Neuron (in vitro differentiated cells): ENCODE data around the gene BMP2.

ENCODE experiments used
- H2AFZ ChIP-seq: one replicate; pipeline ENCODE4 v1.6.1; 2013; ENCODE audit warnings: low read depth, mild to moderate bottlenecking, inconsistent platforms, low read length, moderate library complexity
- H3K27me3 ChIP-seq: one replicate; pipeline ENCODE4 v1.6.1; 2013; ENCODE audit warnings: low read length; ENCODE audit not compliant: insufficient read depth
- H3K36me3 ChIP-seq: one replicate; pipeline ENCODE4 v1.6.1; 2013; ENCODE audit warnings: low read length; ENCODE audit not compliant: insufficient read depth
- H3K4me1 ChIP-seq: one replicate; pipeline ENCODE4 v1.6.1; 2013; ENCODE audit warnings: low read length; ENCODE audit not compliant: insufficient read depth
- H3K4me3 ChIP-seq: 2 replicates; pipeline ENCODE4 v1.5.1; 2013; ENCODE audit warnings: mild to moderate bottlenecking, low read length, moderate library complexity
- H3K9me3 ChIP-seq: one replicate; pipeline ENCODE4 v1.6.1; 2013; ENCODE audit warnings: low read length

BMP2 gene

DNA sequence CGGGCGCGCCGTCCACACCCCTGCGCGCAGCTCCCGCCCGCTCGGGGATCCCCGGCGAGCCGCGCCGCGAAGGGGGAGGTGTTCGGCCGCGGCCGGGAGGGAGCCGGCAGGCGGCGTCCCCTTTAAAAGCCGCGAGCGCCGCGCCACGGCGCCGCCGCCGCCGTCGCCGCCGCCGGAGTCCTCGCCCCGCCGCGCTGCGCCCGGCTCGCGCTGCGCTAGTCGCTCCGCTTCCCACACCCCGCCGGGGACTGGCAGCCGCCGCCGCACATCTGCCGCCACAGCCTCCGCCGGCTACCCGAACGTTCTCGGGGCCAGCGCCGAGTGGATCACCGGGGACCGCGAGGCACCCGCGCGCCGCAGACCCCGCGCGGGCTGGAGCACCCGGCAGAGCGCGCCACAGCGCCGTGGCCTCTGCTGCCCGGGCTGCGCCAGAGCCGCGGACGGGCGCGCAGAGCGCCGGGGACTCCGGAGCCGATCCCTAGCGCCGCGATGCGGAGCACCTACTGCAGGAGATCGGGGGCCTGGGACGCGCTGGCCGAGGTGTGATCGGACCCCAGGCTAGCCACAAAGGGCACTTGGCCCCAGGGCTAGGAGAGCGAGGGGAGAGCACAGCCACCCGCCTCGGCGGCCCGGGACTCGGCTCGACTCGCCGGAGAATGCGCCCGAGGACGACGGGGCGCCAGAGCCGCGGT, at the start of gene BMP2:
Gene BMP2 (plus strand): TSS at position 151 of the 692 bp plus-strand sequence. CDS start 2,441 bp downstream, outside the sequence.
- H3K4me3 ChIP-seq = peak within 1 kb of the TSS; percentile 43
- H3K27me3 ChIP-seq = peaks cover 46% of the 10 kb centered on the region
- H3K36me3 ChIP-seq = no peaks in the 10 kb centered on the region
- peak within 1 kb of the TSS; percentile 91 for H2AFZ ChIP-seq
- H3K9me3 ChIP-seq = no peaks in the 10 kb centered on the region
- peaks cover 3% of the 10 kb centered on the region for H3K4me1 ChIP-seq

DNA sequence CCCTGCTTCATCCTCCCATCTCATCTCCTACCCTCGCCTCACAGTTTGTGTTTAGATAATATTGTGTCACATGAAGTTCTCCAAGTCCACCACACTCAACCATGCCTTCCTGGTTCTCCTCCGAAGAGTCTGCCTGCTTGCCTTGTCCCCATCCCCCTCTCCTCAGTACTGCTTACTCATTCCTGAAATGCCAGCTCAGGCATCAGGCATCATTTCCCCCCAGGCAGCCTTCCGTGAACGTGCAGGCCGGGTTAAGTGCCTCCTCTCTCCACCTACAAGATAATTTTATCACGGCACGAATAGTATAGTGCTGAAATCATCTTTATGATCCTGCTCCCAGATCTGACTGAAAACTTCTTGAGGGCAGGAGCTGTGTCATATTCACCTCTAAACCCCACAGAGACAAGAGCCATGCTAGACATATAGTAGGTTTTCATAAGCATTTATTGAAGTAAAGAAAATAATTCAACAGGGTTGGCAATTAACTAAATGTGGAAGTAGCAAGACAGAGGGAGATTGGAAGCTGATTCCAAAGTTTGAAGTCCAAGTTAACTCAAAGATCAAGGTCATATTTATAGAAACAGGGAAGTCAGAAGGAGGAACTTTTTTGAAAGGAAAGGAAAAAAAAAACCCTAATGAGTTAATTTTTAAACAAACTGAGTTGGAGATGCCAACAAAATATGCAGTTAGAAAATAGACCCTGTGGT, 48.7 kb upstream of the BMP2 start:
- no peaks in the 10 kb centered on the region for H3K9me3 ChIP-seq
- H3K4me3 ChIP-seq = no peak overlapping the region
- H3K4me1 ChIP-seq = no peaks in the 10 kb centered on the region
- H2AFZ ChIP-seq = no peak overlapping the region
- H3K36me3 ChIP-seq = no peaks in the 10 kb centered on the region
- no peaks in the 10 kb centered on the region for H3K27me3 ChIP-seq

DNA sequence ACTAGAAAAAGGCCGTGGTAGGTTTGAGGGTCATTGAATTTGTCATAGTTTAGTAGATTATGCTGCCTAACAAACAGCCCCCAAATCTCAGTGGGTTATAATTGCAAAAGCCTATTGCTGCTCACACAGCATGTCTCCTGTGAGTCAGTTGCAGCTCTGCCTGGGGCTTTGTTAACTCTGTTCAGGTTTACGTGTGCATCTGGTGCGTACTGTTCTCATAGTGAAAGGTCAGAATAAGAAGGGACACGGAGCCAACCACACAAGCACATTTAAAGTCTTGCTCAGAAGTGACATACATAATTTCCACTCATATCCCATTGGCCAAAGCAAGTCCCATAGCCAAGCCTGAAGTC, 48.1 kb upstream of the BMP2 start:
- H3K27me3 ChIP-seq = no peaks in the 10 kb centered on the region
- H3K9me3 ChIP-seq = no peaks in the 10 kb centered on the region
- no peaks in the 10 kb centered on the region for H3K4me1 ChIP-seq
- no peak overlapping the region for H3K4me3 ChIP-seq
- no peak overlapping the region for H2AFZ ChIP-seq
- H3K36me3 ChIP-seq = no peaks in the 10 kb centered on the region

- H3K27me3 ChIP-seq = no peaks in the 10 kb centered on the region
- H2AFZ ChIP-seq = no peak overlapping the region
- H3K9me3 ChIP-seq = no peaks in the 10 kb centered on the region
- no peaks in the 10 kb centered on the region for H3K36me3 ChIP-seq
- no peaks in the 10 kb centered on the region for H3K4me1 ChIP-seq
- no peak overlapping the region for H3K4me3 ChIP-seq
These were observed 40.7 kb upstream of the BMP2 start for GRCh38 chr20:6726761-6727160.

DNA sequence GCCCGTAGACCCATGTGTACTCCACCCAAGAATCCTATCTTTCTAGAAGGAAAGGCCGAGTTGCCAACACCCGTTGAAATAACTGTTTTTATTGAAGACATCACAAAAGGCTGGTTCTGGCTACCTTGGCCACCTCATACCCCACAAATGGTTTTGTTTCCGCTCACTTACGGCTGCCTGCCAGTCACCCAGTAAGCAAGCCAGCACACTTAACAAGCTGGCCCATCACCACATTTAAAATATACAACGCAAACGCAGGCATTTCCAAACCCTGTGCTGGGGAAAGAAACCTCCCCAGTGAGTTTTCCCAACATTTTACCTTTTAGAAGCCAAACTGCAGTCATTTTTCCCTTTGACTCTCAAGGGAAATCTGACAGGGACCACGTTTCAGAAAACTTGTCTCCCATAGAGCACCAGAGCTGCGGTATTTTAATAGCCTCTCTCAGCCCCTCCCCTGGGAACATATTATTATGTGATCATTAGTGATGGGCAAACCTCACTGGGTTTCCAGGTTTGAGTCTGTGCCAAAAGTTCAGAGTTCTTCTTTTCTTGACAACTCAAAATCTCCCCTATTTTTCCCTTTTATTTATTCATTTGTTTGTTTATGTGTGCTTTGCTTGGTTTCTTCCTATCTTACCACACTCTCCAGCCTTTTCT, 36.7 kb upstream of the BMP2 start:
- Histone ChIP-seq H2AFZ (no peak overlapping the region), H3K4me3 (no peak overlapping the region), H3K9me3 (no peaks in the 10 kb centered on the region), H3K36me3 (no peaks in the 10 kb centered on the region), H3K27me3 (no peaks in the 10 kb centered on the region), H3K4me1 (no peaks in the 10 kb centered on the region)

- no peak overlapping the region for H2AFZ ChIP-seq
- no peaks in the 10 kb centered on the region for H3K4me1 ChIP-seq
- H3K36me3 ChIP-seq = no peaks in the 10 kb centered on the region
- no peak overlapping the region for H3K4me3 ChIP-seq
- no peaks in the 10 kb centered on the region for H3K9me3 ChIP-seq
- H3K27me3 ChIP-seq = no peaks in the 10 kb centered on the region
These were observed 35.5 kb upstream of the BMP2 start for GRCh38 chr20:6732001-6732447.

DNA sequence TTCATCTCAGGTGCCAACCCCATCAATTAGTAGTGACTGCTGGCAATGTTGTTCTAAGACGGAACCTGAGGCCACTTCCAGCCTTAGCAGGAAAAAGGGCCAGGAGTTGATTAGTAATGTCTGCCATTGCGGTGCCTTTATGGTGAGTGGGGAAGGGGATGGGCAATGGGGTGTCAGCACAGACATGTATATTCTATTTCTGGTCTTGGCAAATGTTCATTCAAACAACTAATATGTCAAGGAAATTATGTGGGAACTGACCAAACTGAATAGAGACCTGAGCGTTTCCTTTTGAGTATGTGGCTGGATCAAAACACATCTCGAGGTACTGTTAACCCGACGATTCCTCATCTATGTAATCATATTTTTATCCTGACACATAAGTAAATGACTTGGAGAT, 34.6 kb upstream of the BMP2 start:
- H2AFZ ChIP-seq = no peak overlapping the region
- H3K4me1 ChIP-seq = no peaks in the 10 kb centered on the region
- no peak overlapping the region for H3K4me3 ChIP-seq
- H3K27me3 ChIP-seq = no peaks in the 10 kb centered on the region
- no peaks in the 10 kb centered on the region for H3K36me3 ChIP-seq
- H3K9me3 ChIP-seq = no peaks in the 10 kb centered on the region

DNA sequence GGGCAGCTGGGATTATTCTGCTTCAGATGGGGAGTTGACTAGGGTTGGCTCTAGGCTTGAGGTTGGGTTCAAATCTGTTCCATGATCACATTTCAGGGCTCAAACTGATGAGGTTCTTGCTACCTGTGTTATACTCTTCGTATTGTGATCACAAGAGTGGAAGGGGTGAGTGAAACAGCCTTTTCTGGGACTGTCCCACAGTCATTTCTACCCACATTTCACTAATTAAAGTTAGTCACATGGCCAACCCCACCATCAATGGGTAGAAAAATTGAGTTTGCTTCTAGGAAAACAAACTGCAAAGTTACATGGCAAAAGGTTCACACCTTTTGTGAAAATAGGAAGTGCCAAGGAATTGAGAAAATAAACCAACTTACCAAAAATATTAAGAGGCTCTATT, 33.5 kb upstream of the BMP2 start:
- H3K36me3 ChIP-seq = no peaks in the 10 kb centered on the region
- H3K4me3 ChIP-seq = no peak overlapping the region

GRCh38 chr20:6735942-6736845, 31.3 kb upstream of the BMP2 start:
- H3K27me3 ChIP-seq = no peaks in the 10 kb centered on the region
- no peaks in the 10 kb centered on the region for H3K36me3 ChIP-seq
- H3K9me3 ChIP-seq = no peaks in the 10 kb centered on the region
- H2AFZ ChIP-seq = no peak overlapping the region
- no peaks in the 10 kb centered on the region for H3K4me1 ChIP-seq
- H3K4me3 ChIP-seq = no peak overlapping the region

More for the DNA sequence above, 33.5 kb upstream of the BMP2 start:
- Histone ChIP-seq H3K4me1 (no peaks in the 10 kb centered on the region), H3K9me3 (no peaks in the 10 kb centered on the region), H2AFZ (no peak overlapping the region), H3K27me3 (no peaks in the 10 kb centered on the region)

DNA sequence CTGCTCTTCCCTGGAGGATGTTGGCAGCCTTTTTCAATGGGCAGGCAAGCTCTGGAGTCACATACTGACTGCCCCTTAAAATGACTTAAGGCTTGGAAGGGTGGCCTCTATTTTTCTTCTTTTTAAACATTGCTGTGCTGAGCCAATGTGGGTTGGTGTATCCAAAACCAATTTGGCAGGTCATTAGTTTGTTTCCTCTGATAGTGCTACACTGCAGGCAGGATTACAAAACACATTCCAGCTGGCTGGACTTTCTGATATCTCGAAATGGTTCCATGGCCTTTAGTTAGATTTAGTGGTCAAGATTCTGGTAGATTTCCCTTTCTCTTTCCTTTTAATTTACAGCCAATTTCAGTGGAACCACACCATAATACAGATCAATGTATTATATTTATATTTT, 28.1 kb upstream of the BMP2 start:
- Histone ChIP-seq H3K4me3 (no peak overlapping the region), H3K36me3 (no peaks in the 10 kb centered on the region), H3K4me1 (no peaks in the 10 kb centered on the region), H3K9me3 (no peaks in the 10 kb centered on the region), H3K27me3 (no peaks in the 10 kb centered on the region), H2AFZ (no peak overlapping the region)

GRCh38 chr20:6740096-6740495, 27.4 kb upstream of the BMP2 start:
- Histone ChIP-seq H3K4me1 (no peaks in the 10 kb centered on the region), H3K9me3 (no peaks in the 10 kb centered on the region), H3K27me3 (no peaks in the 10 kb centered on the region), H2AFZ (no peak overlapping the region), H3K4me3 (no peak overlapping the region), H3K36me3 (no peaks in the 10 kb centered on the region)

DNA sequence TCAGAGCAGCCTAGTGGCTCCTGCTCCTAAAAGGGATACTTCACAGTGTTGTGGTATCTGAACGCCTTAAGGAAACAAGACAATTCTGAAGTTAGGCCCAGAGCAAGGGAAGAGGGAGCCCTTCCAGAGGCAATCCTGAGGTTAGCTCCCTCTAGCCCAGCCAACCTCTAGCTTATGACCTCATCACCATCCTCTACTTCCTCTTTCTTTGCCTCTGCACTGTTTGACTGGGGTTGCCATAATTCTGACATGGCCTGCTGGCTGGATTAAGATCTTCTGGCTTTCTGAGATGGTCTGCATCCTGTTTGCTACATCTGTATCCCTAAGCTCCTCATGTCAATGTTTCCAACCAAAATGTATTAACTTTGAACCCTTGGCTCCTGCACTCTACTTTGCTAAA, 23.3 kb upstream of the BMP2 start:
- Histone ChIP-seq H3K4me1 (no peaks in the 10 kb centered on the region), H2AFZ (no peak overlapping the region), H3K4me3 (no peak overlapping the region), H3K36me3 (no peaks in the 10 kb centered on the region), H3K9me3 (no peaks in the 10 kb centered on the region), H3K27me3 (no peaks in the 10 kb centered on the region)

GRCh38 chr20:6744805-6745204, 22.7 kb upstream of the BMP2 start:
- no peaks in the 10 kb centered on the region for H3K4me1 ChIP-seq
- no peaks in the 10 kb centered on the region for H3K9me3 ChIP-seq
- no peak overlapping the region for H2AFZ ChIP-seq
- H3K4me3 ChIP-seq = no peak overlapping the region
- no peaks in the 10 kb centered on the region for H3K36me3 ChIP-seq
- no peaks in the 10 kb centered on the region for H3K27me3 ChIP-seq
